Peyer's patch (tissue), 4 donors: ENCODE data around the gene RAPGEF5.

Experiments
- POLR2A ChIP-seq, 2 donors: fragments of 450-650 bp; IDR thresholded peaks; one replicate each; pipeline ENCODE4 v1.5.1; 2017; ENCODE audit warnings: antibody characterized with exemption in 2 of 2, mild to moderate bottlenecking in 2 of 2, moderate library complexity in 2 of 2
- TF ChIP-seq, protein P1 (sequence below), 6 experiments: fragments of 450-650 bp in 4 of 6; fragments of 200-600 bp in 2 of 6; sonication (generic) in 1 of 6; IDR thresholded peaks; one replicate each; pipeline ENCODE4 v1.5.1; 2017 to 2019; ENCODE audit warnings: antibody characterized with exemption in 6 of 6, mild to moderate bottlenecking in 3 of 6, moderate library complexity in 1 of 6

DNA sequence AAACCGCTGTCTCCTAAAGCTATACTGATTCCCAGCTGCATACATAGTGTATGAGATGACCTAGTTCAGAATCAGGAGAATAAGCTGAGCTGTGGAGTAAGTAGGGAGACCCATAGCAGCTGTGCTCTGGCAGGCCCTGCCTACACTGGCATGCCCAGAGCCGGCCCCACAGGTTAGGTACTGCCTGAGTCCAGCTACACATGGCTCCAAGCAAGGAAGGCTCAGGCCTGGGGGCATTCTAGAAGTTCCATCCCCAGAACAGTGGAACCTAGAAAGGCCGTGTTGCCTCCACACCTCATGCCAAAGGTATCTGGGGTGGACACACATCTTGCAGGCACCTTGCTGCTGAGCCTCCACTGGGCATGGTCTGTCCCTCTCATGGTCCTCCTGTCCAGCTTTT lies 215.6 kb downstream of the RAPGEF5 start:
- TF ChIP-seq, protein P1, sequence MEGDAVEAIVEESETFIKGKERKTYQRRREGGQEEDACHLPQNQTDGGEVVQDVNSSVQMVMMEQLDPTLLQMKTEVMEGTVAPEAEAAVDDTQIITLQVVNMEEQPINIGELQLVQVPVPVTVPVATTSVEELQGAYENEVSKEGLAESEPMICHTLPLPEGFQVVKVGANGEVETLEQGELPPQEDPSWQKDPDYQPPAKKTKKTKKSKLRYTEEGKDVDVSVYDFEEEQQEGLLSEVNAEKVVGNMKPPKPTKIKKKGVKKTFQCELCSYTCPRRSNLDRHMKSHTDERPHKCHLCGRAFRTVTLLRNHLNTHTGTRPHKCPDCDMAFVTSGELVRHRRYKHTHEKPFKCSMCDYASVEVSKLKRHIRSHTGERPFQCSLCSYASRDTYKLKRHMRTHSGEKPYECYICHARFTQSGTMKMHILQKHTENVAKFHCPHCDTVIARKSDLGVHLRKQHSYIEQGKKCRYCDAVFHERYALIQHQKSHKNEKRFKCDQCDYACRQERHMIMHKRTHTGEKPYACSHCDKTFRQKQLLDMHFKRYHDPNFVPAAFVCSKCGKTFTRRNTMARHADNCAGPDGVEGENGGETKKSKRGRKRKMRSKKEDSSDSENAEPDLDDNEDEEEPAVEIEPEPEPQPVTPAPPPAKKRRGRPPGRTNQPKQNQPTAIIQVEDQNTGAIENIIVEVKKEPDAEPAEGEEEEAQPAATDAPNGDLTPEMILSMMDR (IDR thresholded peaks at IDR 0.05) = no peak
- TF ChIP-seq POLR2A (IDR thresholded peaks at IDR 0.05) = no peak
